Measurements from ENCODE around the gene LRRC56.

Gene LRRC56

Small RNA genes lying within 50 kb of the gene (microRNA-seq; reads per million reads assigned to microRNA genes)
- gene MIR210, result 2,279 reads per million, percentile 92 among the genes with 10 or more reads in this experiment

Measured in HL-60 (cell line).